Hypothalamus (tissue), 51 donors: ENCODE results near the gene MAML1.
A peak's percentile ranks its signal among the peaks of the same experiment; 100 is the strongest.

ENCODE experiments used
- DNase-seq, 51 donors: peaks; one replicate each; lab custom pipeline; 2025; lab: John Stamatoyannopoulos, UW

MAML1 gene

GRCh38 chr5:179802207-179802883, 69.7 kb downstream of the MAML1 start:
- no peak for DNase-seq

- DNase-seq, result no peak
These were observed 70.4 kb downstream of the MAML1 start for GRCh38 chr5:179802950-179803562.

GRCh38 chr5:179803651-179804554, 71.3 kb downstream of the MAML1 start:
- DNase-seq, result no peak

- DNase-seq, result no peak
These were observed 71.9 kb downstream of the MAML1 start for GRCh38 chr5:179804555-179804947.

- peak in 1 of 51 donors; percentile 42 for DNase-seq
These were observed 72.5 kb downstream of the MAML1 start for GRCh38 chr5:179805070-179805528.

- peak in 13 of 51 donors; percentile 27 to 67 (median 44) for DNase-seq
These were observed 73.1 kb downstream of the MAML1 start for GRCh38 chr5:179805529-179806249.

- peak in 39 of 51 donors; percentile 26 to 82 (median 55) for DNase-seq
These were observed 73.8 kb downstream of the MAML1 start, which contains the start of gene MGAT4B for GRCh38 chr5:179806250-179807048. Gene MGAT4B (minus strand): TSS chr5:179806866. CDS start chr5:179806583, 283 bp downstream.

GRCh38 chr5:179812135-179812825, 79.7 kb downstream of the MAML1 start:
- DNase-seq, result no peak

GRCh38 chr5:179812997-179813607, 80.5 kb downstream of the MAML1 start:
- no peak for DNase-seq

GRCh38 chr5:179814090-179814489, 81.5 kb downstream of the MAML1 start:
- no peak for DNase-seq

GRCh38 chr5:179815491-179816249, 83.0 kb downstream of the MAML1 start:
- DNase-seq, result no peak

- no peak for DNase-seq
These were observed 83.8 kb downstream of the MAML1 start for GRCh38 chr5:179816401-179816795.

GRCh38 chr5:179816796-179817469, 84.3 kb downstream of the MAML1 start:
- peak in 5 of 51 donors; percentile 21 to 48 (median 37) for DNase-seq

GRCh38 chr5:179817470-179817840, 84.8 kb downstream of the MAML1 start:
- DNase-seq, result peak in 1 of 51 donors; percentile 48

- DNase-seq, result peak in 1 of 51 donors; percentile 50
These were observed 85.5 kb downstream of the MAML1 start for GRCh38 chr5:179817890-179818745.

GRCh38 chr5:179818746-179819295, 86.2 kb downstream of the MAML1 start:
- peak; percentile 65 to 96 (median 91) for DNase-seq
